GM15510 (cell line): Measurements from ENCODE around the gene EIF3D.

Source experiments
- POLR2A ChIP-seq: IDR thresholded peaks from 3 replicates; pipeline ENCODE4 v1.6.1; 2011; ENCODE audit warnings: borderline replicate concordance; ENCODE audit not compliant: insufficient read length; ENCODE audit errors: extremely low read depth

Gene EIF3D

DNA sequence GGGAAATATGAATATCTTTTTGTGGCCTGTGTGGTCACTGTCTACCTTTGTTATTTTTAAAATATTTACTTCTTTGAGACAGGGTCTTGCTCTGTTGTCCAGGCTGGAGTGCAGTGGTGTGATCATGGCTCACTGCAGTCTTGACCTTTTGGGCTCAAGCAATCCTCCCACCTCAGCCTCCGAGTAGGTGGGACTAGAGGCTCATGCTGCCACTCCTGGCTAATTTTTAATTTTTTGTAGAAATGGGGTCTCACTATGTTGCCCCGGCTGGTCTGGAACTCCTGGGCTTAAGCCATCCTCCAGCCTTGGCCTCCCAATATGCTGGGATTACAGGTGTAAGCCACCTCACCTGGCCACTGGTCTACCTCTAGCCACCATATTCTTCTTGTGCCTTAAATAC lies 3.5 kb upstream of the EIF3D start:
- no peak for TF ChIP-seq POLR2A

DNA sequence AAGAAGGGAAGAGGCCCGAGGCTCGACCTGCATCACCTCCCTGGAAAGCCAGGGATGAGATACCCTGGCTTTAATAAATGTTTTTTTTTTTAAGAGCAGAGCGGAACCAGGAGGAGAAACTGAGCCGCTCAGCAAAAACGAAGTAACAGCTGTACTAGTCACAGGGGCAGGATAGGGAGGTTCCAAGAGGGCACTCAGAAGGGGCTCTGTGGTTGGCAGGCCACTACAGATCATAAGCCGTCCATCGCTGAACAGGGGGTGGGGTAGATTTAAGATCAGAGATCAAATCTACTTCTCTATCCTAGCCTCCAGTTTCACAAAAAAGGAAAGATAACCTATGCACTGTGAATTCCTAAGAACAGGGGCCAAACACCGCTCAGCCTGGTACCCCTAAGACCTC lies 625 bp downstream of the EIF3D start:
- TF ChIP-seq POLR2A: no peak

DNA sequence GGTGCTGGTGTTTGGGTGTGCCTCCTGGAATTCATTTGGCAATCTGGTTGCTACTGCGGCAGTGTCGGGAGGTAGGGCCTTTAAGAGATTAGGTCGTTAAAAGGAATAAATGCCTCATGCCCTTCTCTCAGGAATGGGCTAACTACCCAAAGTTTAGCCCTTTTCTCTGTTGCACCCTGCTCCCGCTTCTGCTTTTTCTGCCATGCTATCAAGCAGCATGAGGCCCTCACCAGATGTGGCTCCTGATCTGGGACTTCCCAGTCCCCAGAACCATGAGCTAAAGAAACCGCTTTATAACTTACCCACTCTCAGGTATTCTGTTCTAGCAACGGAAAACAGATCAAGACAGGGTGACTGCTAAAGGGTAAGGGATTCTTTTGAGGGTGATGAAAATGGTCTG lies 6.3 kb downstream of the EIF3D start:
- TF ChIP-seq POLR2A: no peak

DNA sequence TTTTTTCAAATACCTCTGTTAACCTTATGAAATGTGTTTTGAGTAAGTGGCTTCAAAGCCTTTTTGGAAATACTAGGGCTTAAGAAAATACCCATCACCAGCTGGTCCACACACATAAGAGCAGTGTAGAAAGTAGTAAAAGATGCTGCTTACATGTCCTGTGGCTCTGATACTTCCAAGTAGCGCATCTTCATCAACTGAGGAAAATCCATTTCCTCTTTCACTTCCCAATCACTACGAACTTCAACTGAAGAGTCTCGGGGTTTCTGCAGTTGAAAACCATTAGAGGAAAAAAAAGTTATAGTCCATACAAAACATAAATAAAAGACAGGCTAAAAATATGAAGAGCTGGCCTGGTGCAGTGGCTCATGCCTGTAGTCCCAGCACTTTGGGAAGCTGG lies 8.5 kb downstream of the EIF3D start:
- TF ChIP-seq POLR2A: no peak

GRCh38 chr22:36514766-36515165 lies 14.2 kb downstream of the EIF3D start:
- TF ChIP-seq POLR2A: no peak

GRCh38 chr22:36512991-36513390 lies 16.0 kb downstream of the EIF3D start:
- no peak for TF ChIP-seq POLR2A

DNA sequence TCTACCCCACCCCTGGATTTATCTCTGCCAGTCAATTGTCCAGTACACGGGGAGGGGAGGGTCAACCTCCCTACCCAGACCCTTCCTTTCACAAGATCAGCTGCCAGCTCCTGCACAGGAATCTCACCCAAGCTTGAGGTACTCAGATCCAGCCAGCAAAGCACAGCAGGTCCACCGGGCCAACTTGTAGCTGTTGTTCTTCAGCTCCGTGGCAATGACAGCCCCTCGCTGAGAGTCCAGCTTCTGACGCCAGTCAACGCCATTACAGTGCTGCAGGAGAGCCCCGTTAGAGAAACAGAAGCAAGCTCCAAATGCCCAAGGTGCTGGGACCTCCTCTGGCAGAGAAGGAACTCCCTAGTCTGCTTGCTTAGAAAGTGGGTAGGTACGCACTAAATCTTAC lies 16.6 kb downstream of the EIF3D start:
- no peak for TF ChIP-seq POLR2A

- no peak for TF ChIP-seq POLR2A
These were observed 17.7 kb downstream of the EIF3D start for GRCh38 chr22:36510966-36511881.

DNA sequence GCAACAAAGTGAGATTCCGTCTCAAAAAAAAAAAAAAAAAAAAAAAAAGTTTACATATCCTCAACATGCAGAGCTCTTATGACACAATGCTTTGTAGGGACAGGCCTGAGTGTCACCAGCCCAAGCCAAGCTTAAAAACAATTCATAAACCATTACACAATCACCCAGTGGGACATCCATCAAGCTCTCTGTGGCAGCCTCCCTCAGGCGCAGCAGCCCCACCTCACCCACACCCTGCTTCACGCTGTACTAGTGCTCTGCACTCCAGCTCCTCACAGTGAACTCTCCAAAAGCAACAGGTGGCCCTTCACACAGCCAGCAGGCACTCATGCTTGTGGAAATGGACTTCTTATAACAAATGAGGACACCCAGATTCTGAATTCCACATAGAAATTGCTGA lies 18.6 kb downstream of the EIF3D start:
- no peak for TF ChIP-seq POLR2A

- TF ChIP-seq POLR2A: no peak
These were observed 21.4 kb downstream of the EIF3D start for GRCh38 chr22:36507518-36508010.

GRCh38 chr22:36506637-36507517 lies 22.1 kb downstream of the EIF3D start, which contains the start of gene FOXRED2:
FOXRED2 (minus strand) TSS chr22:36507040; CDS start chr22:36506422, 618 bp downstream.
- TF ChIP-seq POLR2A: peak; percentile 91

DNA sequence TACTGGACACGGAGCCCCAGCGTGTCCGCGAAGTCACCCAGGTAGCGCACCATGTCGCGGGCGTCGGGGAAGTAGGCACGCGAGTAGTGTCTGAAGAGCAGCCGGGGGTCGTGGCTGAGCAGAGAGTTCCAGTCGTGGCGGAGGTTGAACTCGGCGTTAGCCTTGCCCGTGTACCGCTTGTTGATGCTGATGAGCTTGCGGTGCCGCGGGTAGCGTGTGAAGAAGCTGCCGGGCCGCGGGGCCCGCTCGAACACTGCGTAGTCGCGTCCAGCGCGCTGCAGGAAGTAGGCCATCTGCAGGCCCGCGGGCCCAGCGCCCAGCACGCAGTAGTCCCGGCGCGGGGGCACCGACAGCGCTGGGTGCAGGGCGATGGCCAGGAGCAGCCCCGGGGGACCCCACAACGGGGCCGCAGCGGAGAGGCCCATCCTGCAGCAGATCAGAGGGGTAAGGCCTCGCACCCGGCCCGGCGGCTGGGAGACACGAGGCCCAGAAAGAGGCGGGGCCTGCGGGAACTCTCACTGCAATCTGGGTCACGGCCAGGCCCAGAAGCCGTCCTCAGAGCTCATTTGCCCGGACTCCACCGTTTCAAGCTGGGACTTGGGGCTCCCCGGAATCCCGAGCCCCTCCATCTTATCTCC lies 22.8 kb downstream of the EIF3D start:
- no peak for TF ChIP-seq POLR2A

DNA sequence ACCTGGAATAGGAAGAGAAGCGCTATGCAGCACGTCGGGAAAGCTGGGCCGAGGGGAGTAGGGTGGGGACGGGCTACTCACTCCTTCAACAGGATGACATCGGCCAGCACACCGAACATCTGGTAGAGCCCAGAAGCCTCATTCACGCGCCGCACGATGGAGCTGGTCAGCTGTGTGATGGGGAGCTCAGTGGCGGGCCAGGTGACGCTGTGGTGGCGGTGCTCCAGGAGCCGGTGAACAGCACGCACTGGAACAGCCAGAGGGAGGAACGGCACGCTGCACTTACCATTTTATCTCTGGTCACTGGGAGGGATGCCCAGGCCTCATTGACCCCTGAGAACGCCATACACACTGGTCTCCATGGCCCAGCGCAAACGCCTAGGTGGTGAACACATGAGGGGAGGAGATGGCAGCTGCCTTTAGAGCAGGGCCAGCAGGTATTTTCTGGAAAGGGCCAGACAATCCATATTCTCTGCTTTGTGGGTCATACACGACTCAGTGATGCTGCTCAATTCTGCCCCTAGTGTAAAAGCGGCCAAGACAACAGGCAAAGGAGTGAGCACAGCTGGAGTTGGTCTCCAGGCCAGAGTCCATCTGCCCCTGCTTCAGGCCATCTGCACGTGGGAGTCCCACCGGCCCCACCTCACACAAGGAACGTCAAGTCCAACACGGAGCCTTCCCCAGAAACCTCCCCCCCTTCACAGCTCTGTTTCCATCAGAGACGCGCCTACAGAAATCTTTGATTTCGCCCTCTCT lies 30.9 kb downstream of the EIF3D start:
- no peak for TF ChIP-seq POLR2A

- TF ChIP-seq POLR2A: no peak
These were observed 35.3 kb downstream of the EIF3D start for GRCh38 chr22:36493690-36494110.
